Endothelial cell of umbilical vein (primary cell): Measurements from ENCODE around the gene MLYCD. TPM values are rescaled to one million over a fixed set of nuclear protein-coding genes. Genes with fewer than 3 reads are reported as not detected.

Experiments used
- BruUV-seq: library from RNA; stranded (reverse); fragments of 400-500 nt; replicated peaks from 2 replicates; lab custom pipeline; 2021; lab: Mats Ljungman, UMichigan
- CTCF ChIA-PET: fragments of 300-600, 350-600 bp; sonication (Branson Sonifier 250); formaldehyde crosslinking; loops from one replicate; lab custom pipeline; 2021; ENCODE audit warnings: antibody characterized with exemption, inconsistent platforms; lab: Charles Lee
- POLR2A ChIA-PET: fragments of 300-600, 350-600 bp; sonication (Branson Sonifier 250); formaldehyde crosslinking; loops from one replicate; lab custom pipeline; 2021; ENCODE audit warnings: antibody characterized with exemption, inconsistent platforms; lab: Charles Lee
- DNase-seq: peaks from one replicate; pipeline ENCODE4 v3.0.0-alpha.2; 2011; ENCODE audit warnings: low read depth, low spot score
- FAIRE-seq: peaks from 2 replicates; lab custom pipeline; 2011; peaks lifted over from hg19 to GRCh38; lab: Jason Lieb, UNC
- H2AFZ ChIP-seq: 2 replicates; pipeline ENCODE4 v1.6.0; 2012; ENCODE audit warnings: low read depth, low read length, control low read depth, inconsistent platforms
- H3K27ac ChIP-seq: 2 replicates; pipeline ENCODE4 v1.5.1; 2011; ENCODE audit warnings: low read depth, mild to moderate bottlenecking, control low read depth, low read length, moderate library complexity; ENCODE audit not compliant: insufficient read depth
- H3K27me3 ChIP-seq, 2 experiments: 2 replicates each; pipeline versions ENCODE4 v1.6.0 to v1.6.1; 2011; ENCODE audit warnings: low read length in 2 of 2, mixed read lengths in 1 of 2; ENCODE audit not compliant: control insufficient read depth in 2 of 2, insufficient read depth in 2 of 2
- H3K36me3 ChIP-seq, 2 experiments: 2 replicates in 1 of 2; 3 replicates in 1 of 2; pipeline ENCODE4 v1.5.1; 2011; ENCODE audit warnings: low read length in 2 of 2, mild to moderate bottlenecking in 1 of 2, moderate library complexity in 1 of 2; ENCODE audit not compliant: control insufficient read depth in 2 of 2, insufficient read depth in 2 of 2; ENCODE audit errors: extremely low read depth in 1 of 2
- H3K4me1 ChIP-seq: 3 replicates; pipeline ENCODE4 v1.5.1; 2011; ENCODE audit warnings: mild to moderate bottlenecking, low read length; ENCODE audit not compliant: control insufficient read depth, insufficient read depth; ENCODE audit errors: extremely low read depth
- H3K4me2 ChIP-seq: 2 replicates; pipeline ENCODE4 v1.6.1; 2011; ENCODE audit warnings: low read length, control low read depth, mixed read lengths; ENCODE audit not compliant: insufficient read depth
- H3K4me3 ChIP-seq, 3 experiments: fragments of 200-600 bp in 1 of 3; sonication (generic), shearing (Covaris generic) in 1 of 3; replicated peaks in 1 of 3; 2 replicates each; pipeline ENCODE4 v1.5.1; 2011 to 2016; ENCODE audit warnings: control low read depth in 3 of 3, low read length in 3 of 3, mild to moderate bottlenecking in 2 of 3, inconsistent platforms in 1 of 3, low read depth in 1 of 3, moderate library complexity in 1 of 3; ENCODE audit not compliant: insufficient read depth in 1 of 3
- H3K79me2 ChIP-seq: 2 replicates; pipeline ENCODE4 v1.6.0; 2012; ENCODE audit warnings: low read length, inconsistent platforms; ENCODE audit not compliant: control insufficient read depth, insufficient read depth
- H3K9ac ChIP-seq: replicated peaks from 2 replicates; pipeline ENCODE3; 2011; ENCODE audit warnings: low read length, control low read depth; ENCODE audit not compliant: insufficient read depth; ENCODE audit errors: extremely low read depth
- H3K9me1 ChIP-seq: replicated peaks from 3 replicates; pipeline ENCODE4 v1.6.0; 2011; ENCODE audit warnings: mild to moderate bottlenecking, low read length; ENCODE audit not compliant: control insufficient read depth, insufficient read depth; ENCODE audit errors: extremely low read depth
- H3K9me3 ChIP-seq: replicated peaks from 2 replicates; pipeline ENCODE4 v1.5.1; 2012; ENCODE audit warnings: low read length, inconsistent platforms; ENCODE audit not compliant: control insufficient read depth, insufficient read depth
- H4K20me1 ChIP-seq: replicated peaks from 2 replicates; pipeline ENCODE3; 2011; ENCODE audit warnings: mild to moderate bottlenecking, low read length; ENCODE audit not compliant: control insufficient read depth, insufficient read depth; ENCODE audit errors: extremely low read depth
- GATA2 ChIP-seq: IDR thresholded peaks from 2 replicates; pipeline ENCODE4 v1.7.0; 2011; ENCODE audit warnings: low read depth, mild to moderate bottlenecking, moderate library complexity, mixed read lengths, low read length; ENCODE audit not compliant: insufficient read length, insufficient read depth
- MYC ChIP-seq: IDR thresholded peaks from one replicate; pipeline ENCODE4 v1.6.1; 2011; ENCODE audit warnings: mild to moderate bottlenecking, low read depth, low read length
- POLR2A ChIP-seq: IDR thresholded peaks from 2 replicates; pipeline ENCODE4 v1.6.1; 2012; ENCODE audit warnings: low read depth, mild to moderate bottlenecking, control low read depth, low read length
- POLR2AphosphoS5 ChIP-seq: IDR thresholded peaks from 2 replicates; pipeline ENCODE4 v1.6.1; 2012; ENCODE audit warnings: low read depth, mild to moderate bottlenecking, control low read depth, low read length, moderate library complexity; ENCODE audit not compliant: insufficient read depth
- dilution Hi-C: fragments of 300-500 bp; cut with MboI; formaldehyde crosslinking; loops from one replicate; pipeline ENCODE4 v1.15.0; 2019; ENCODE audit warnings: low sequenced_read_pairs; ENCODE audit not compliant: extremely low pct_ligation_motif_present
- intact Hi-C: fragments of 100-400 bp; cut with micrococcal nuclease; formaldehyde crosslinking; loops from one replicate; pipeline ENCODE4 v1.10.0; 2022
- polyA plus RNA-seq, 4 experiments: library from polyadenylated mRNA; depleted of rRNA in 3 of 4; stranded (reverse) in 3 of 4; unstranded in 1 of 4; fragments of >200 nt; gene quantifications; 2 replicates each; pipeline versions ENCODE4 v1.2.1 to v1.2.3, GENCODE V29; 2011 to 2012; ENCODE audit warnings: missing spikeins in 1 of 4
- total RNA-seq: library from RNA; stranded (reverse); gene quantifications from 2 replicates; pipeline ENCODE4 v1.2.3, GENCODE V29; 2021
- TF ChIP-seq, protein P1 (sequence below), 2 donors: IDR thresholded peaks; 1 replicate in 1 of 2; 2 replicates in 1 of 2; pipeline ENCODE4 v1.5.1; 2011; ENCODE audit warnings: low read length in 2 of 2, mild to moderate bottlenecking in 2 of 2, moderate library complexity in 2 of 2, control low read depth in 1 of 2, inconsistent platforms in 1 of 2, low read depth in 1 of 2; ENCODE audit not compliant: insufficient read depth in 1 of 2; ENCODE audit errors: extremely low read depth in 1 of 2

MLYCD gene
- total and polyA plus RNA-seq, 2 donors (not counting 3 experiments of a cell fraction or from before 2014, with no cell fraction given) = 2.0 to 3.4 TPM

DNA sequence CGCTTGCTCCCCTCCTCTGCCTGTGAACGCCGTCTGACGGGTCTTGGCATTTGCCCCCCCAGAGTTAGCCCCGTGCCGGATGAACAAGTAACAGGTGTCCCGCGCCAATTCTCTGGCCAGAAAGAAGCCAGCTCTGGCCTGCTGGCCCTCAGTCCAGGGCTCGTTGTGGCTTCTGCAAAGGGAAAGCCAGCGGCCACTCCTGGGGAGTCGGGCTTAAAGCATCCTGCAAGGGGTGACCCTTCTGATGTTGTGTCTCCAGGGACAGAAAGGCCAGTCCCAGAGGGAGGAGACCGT, 35.7 kb downstream of the MLYCD start:
- H3K9ac ChIP-seq = no peak overlapping the region
- dilution Hi-C loops (no loop called here), intact Hi-C loops (no loop called here)
- CTCF ChIA-PET = interaction anchor here (1.2 kb wide), 1 partner anchor 22 kb away, joined by 3 read pairs; no protein-coding TSS in a partner anchor
- H3K4me3 ChIP-seq = no peak overlapping the region
- POLR2A ChIA-PET = no interaction called here
- no peaks in the 10 kb centered on the region for H3K9me3 ChIP-seq
- peaks cover 5% of the 10 kb centered on the region for H3K4me1 ChIP-seq
- H4K20me1 ChIP-seq = no peaks in the 10 kb centered on the region
- no peak overlapping the region for H3K4me2 ChIP-seq
- TF ChIP-seq POLR2A = no peak
- TF ChIP-seq POLR2AphosphoS5 = no peak
- TF ChIP-seq, protein P1, sequence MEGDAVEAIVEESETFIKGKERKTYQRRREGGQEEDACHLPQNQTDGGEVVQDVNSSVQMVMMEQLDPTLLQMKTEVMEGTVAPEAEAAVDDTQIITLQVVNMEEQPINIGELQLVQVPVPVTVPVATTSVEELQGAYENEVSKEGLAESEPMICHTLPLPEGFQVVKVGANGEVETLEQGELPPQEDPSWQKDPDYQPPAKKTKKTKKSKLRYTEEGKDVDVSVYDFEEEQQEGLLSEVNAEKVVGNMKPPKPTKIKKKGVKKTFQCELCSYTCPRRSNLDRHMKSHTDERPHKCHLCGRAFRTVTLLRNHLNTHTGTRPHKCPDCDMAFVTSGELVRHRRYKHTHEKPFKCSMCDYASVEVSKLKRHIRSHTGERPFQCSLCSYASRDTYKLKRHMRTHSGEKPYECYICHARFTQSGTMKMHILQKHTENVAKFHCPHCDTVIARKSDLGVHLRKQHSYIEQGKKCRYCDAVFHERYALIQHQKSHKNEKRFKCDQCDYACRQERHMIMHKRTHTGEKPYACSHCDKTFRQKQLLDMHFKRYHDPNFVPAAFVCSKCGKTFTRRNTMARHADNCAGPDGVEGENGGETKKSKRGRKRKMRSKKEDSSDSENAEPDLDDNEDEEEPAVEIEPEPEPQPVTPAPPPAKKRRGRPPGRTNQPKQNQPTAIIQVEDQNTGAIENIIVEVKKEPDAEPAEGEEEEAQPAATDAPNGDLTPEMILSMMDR (IDR thresholded peaks at IDR 0.05; ENCODE audit: extremely low read depth in 1 of 2, insufficient read depth in 1 of 2, low read depth in 1 of 2, low read length in 2 of 2) = no peak
- TF ChIP-seq GATA2 = no peak
- no peak for TF ChIP-seq MYC
- no TSS peak for BruUV-seq
- no peak overlapping the region for H2AFZ ChIP-seq
- no peaks in the 10 kb centered on the region for H3K9me1 ChIP-seq
- FAIRE-seq = no peak
- no peaks in the 10 kb centered on the region for H3K79me2 ChIP-seq
- no peaks in the 10 kb centered on the region for H3K36me3 ChIP-seq
- H3K27ac ChIP-seq = no peak overlapping the region
- H3K27me3 ChIP-seq = no peaks in the 10 kb centered on the region
- no peak for DNase-seq
